Right hindlimb (tissue), 1 donor: ENCODE data around the gene LRP5.
"Not testable (repeated sequence)": the region's sequence is repeated elsewhere in the genome, so short reads cannot be mapped to it uniquely, and the experiment has no call there.

Source experiments
- DNase-seq: peaks from one replicate; pipeline ENCODE4 v3.0.0-alpha.2; 2018

The LRP5 gene

GRCh38 chr11:68398995-68399851, 86.8 kb downstream of the LRP5 start:
- DNase-seq = peak; percentile 76

GRCh38 chr11:68399916-68400315, 87.5 kb downstream of the LRP5 start:
- no peak for DNase-seq

GRCh38 chr11:68400584-68400983, 88.2 kb downstream of the LRP5 start:
- DNase-seq = not testable (repeated sequence)

- no peak for DNase-seq
Measured at GRCh38 chr11:68401856-68402255, 89.5 kb downstream of the LRP5 start.

- no peak for DNase-seq
Measured at GRCh38 chr11:68402355-68403031, 90.1 kb downstream of the LRP5 start.

GRCh38 chr11:68403424-68403823, 91.0 kb downstream of the LRP5 start:
- no peak for DNase-seq

- no peak for DNase-seq
Measured at GRCh38 chr11:68403831-68404230, 91.4 kb downstream of the LRP5 start.

GRCh38 chr11:68406324-68407313, 94.2 kb downstream of the LRP5 start:
- DNase-seq = no peak

GRCh38 chr11:68408512-68408911, 96.1 kb downstream of the LRP5 start:
- no peak for DNase-seq

GRCh38 chr11:68409748-68410344, 97.5 kb downstream of the LRP5 start:
- DNase-seq = no peak

GRCh38 chr11:68411501-68411991, 99.2 kb downstream of the LRP5 start:
- no peak for DNase-seq

GRCh38 chr11:68412593-68413475, 100.4 kb downstream of the LRP5 start:
- no peak for DNase-seq

GRCh38 chr11:68413591-68413999, 101.2 kb downstream of the LRP5 start:
- DNase-seq = no peak

GRCh38 chr11:68414496-68415221, 102.3 kb downstream of the LRP5 start:
- DNase-seq = peak; percentile 61

- DNase-seq = no peak
Measured at GRCh38 chr11:68416070-68416578, 103.7 kb downstream of the LRP5 start.

GRCh38 chr11:68418648-68419047, 106.3 kb downstream of the LRP5 start:
- no peak for DNase-seq

- no peak for DNase-seq
Measured at GRCh38 chr11:68420171-68420570, 107.8 kb downstream of the LRP5 start.

GRCh38 chr11:68423481-68423880, 111.1 kb downstream of the LRP5 start:
- DNase-seq = no peak

GRCh38 chr11:68424101-68424632, 111.8 kb downstream of the LRP5 start:
- no peak for DNase-seq
